ENCODE measurements around the gene TTC39B.

The TTC39B gene

GRCh38 chr9:15287309-15287708, 19.7 kb downstream of the TTC39B start:
- no peaks in the 10 kb centered on the region for H3K36me3 ChIP-seq (ENCODE audit: control insufficient read depth in 2 of 2, insufficient read depth in 2 of 2, low read length in 2 of 2)
- H3K9me3 ChIP-seq (ENCODE audit: control insufficient read depth in 2 of 2, low read length in 2 of 2) = no peaks in the 10 kb centered on the region
- H3K4me3 ChIP-seq (ENCODE audit: low read length in 2 of 2) = no peak overlapping the region
- H3K9ac ChIP-seq (ENCODE audit: low read depth in 1 of 2, low read length in 2 of 2) = no peak overlapping the region
- H3K27ac ChIP-seq (ENCODE audit: low read depth in 2 of 2, low read length in 2 of 2) = no peak overlapping the region
- H3K4me1 ChIP-seq (ENCODE audit: control insufficient read depth in 2 of 2, insufficient read depth in 2 of 2, low read length in 2 of 2) = peaks cover 2 to 11% of the 10 kb centered on the region in 2 donors
- H3K27me3 ChIP-seq (ENCODE audit: control insufficient read depth in 2 of 2, insufficient read depth in 2 of 2, low read length in 2 of 2) = no peaks in the 10 kb centered on the region

GRCh38 chr9:15286161-15286821, 20.7 kb downstream of the TTC39B start:
- Histone ChIP-seq H3K27ac (ENCODE audit: low read depth in 2 of 2, low read length in 2 of 2) (peak overlapping the region; percentile 7 to 59), H3K9ac (ENCODE audit: low read depth in 1 of 2, low read length in 2 of 2) (peak overlapping the region in 1 of 2 donors; percentile 42), H3K27me3 (ENCODE audit: control insufficient read depth in 2 of 2, insufficient read depth in 2 of 2, low read length in 2 of 2) (no peaks in the 10 kb centered on the region)

GRCh38 chr9:15282567-15283285, 24.3 kb downstream of the TTC39B start:
- H3K27me3 ChIP-seq (ENCODE audit: control insufficient read depth in 2 of 2, insufficient read depth in 2 of 2, low read length in 2 of 2) = no peaks in the 10 kb centered on the region
- no peak overlapping the region for H3K27ac ChIP-seq (ENCODE audit: low read depth in 2 of 2, low read length in 2 of 2)
- H3K36me3 ChIP-seq (ENCODE audit: control insufficient read depth in 2 of 2, insufficient read depth in 2 of 2, low read length in 2 of 2) = no peaks in the 10 kb centered on the region
- H3K4me3 ChIP-seq (ENCODE audit: low read length in 2 of 2) = no peak overlapping the region
- H3K9ac ChIP-seq (ENCODE audit: low read depth in 1 of 2, low read length in 2 of 2) = no peak overlapping the region
- H3K9me3 ChIP-seq (ENCODE audit: control insufficient read depth in 2 of 2, low read length in 2 of 2) = no peaks in the 10 kb centered on the region
- peaks cover 3 to 11% of the 10 kb centered on the region in 2 donors for H3K4me1 ChIP-seq (ENCODE audit: control insufficient read depth in 2 of 2, insufficient read depth in 2 of 2, low read length in 2 of 2)

More at GRCh38 chr9:15286161-15286821, 20.7 kb downstream of the TTC39B start:
- no peak overlapping the region for H3K4me3 ChIP-seq (ENCODE audit: low read length in 2 of 2)
- H3K9me3 ChIP-seq (ENCODE audit: control insufficient read depth in 2 of 2, low read length in 2 of 2) = no peaks in the 10 kb centered on the region
- no peaks in the 10 kb centered on the region for H3K36me3 ChIP-seq (ENCODE audit: control insufficient read depth in 2 of 2, insufficient read depth in 2 of 2, low read length in 2 of 2)
- peaks cover 2 to 11% of the 10 kb centered on the region in 2 donors for H3K4me1 ChIP-seq (ENCODE audit: control insufficient read depth in 2 of 2, insufficient read depth in 2 of 2, low read length in 2 of 2)

- Histone ChIP-seq H3K9me3 (ENCODE audit: control insufficient read depth in 2 of 2, low read length in 2 of 2) (no peaks in the 10 kb centered on the region), H3K9ac (ENCODE audit: low read depth in 1 of 2, low read length in 2 of 2) (no peak overlapping the region), H3K27ac (ENCODE audit: low read depth in 2 of 2, low read length in 2 of 2) (no peak overlapping the region), H3K27me3 (ENCODE audit: control insufficient read depth in 2 of 2, insufficient read depth in 2 of 2, low read length in 2 of 2) (no peaks in the 10 kb centered on the region), H3K4me1 (ENCODE audit: control insufficient read depth in 2 of 2, insufficient read depth in 2 of 2, low read length in 2 of 2) (peaks cover 12 to 16% of the 10 kb centered on the region in 2 donors), H3K4me3 (ENCODE audit: low read length in 2 of 2) (no peak overlapping the region), H3K36me3 (ENCODE audit: control insufficient read depth in 2 of 2, insufficient read depth in 2 of 2, low read length in 2 of 2) (no peaks in the 10 kb centered on the region)
Measured at GRCh38 chr9:15280647-15281046, 26.4 kb downstream of the TTC39B start.

GRCh38 chr9:15278839-15279238, 28.2 kb downstream of the TTC39B start:
- Histone ChIP-seq H3K36me3 (ENCODE audit: control insufficient read depth in 2 of 2, insufficient read depth in 2 of 2, low read length in 2 of 2) (no peaks in the 10 kb centered on the region), H3K4me3 (ENCODE audit: low read length in 2 of 2) (no peak overlapping the region), H3K9ac (ENCODE audit: low read depth in 1 of 2, low read length in 2 of 2) (no peak overlapping the region), H3K27me3 (ENCODE audit: control insufficient read depth in 2 of 2, insufficient read depth in 2 of 2, low read length in 2 of 2) (no peaks in the 10 kb centered on the region), H3K27ac (ENCODE audit: low read depth in 2 of 2, low read length in 2 of 2) (no peak overlapping the region), H3K9me3 (ENCODE audit: control insufficient read depth in 2 of 2, low read length in 2 of 2) (no peaks in the 10 kb centered on the region), H3K4me1 (ENCODE audit: control insufficient read depth in 2 of 2, insufficient read depth in 2 of 2, low read length in 2 of 2) (peaks cover 12 to 16% of the 10 kb centered on the region in 2 donors)

GRCh38 chr9:15278091-15278687, 28.8 kb downstream of the TTC39B start:
- Histone ChIP-seq H3K36me3 (ENCODE audit: control insufficient read depth in 2 of 2, insufficient read depth in 2 of 2, low read length in 2 of 2) (no peaks in the 10 kb centered on the region), H3K27me3 (ENCODE audit: control insufficient read depth in 2 of 2, insufficient read depth in 2 of 2, low read length in 2 of 2) (no peaks in the 10 kb centered on the region), H3K9ac (ENCODE audit: low read depth in 1 of 2, low read length in 2 of 2) (no peak overlapping the region), H3K27ac (ENCODE audit: low read depth in 2 of 2, low read length in 2 of 2) (no peak overlapping the region), H3K4me1 (ENCODE audit: control insufficient read depth in 2 of 2, insufficient read depth in 2 of 2, low read length in 2 of 2) (peaks cover 12 to 16% of the 10 kb centered on the region in 2 donors), H3K4me3 (ENCODE audit: low read length in 2 of 2) (no peak overlapping the region), H3K9me3 (ENCODE audit: control insufficient read depth in 2 of 2, low read length in 2 of 2) (no peaks in the 10 kb centered on the region)

- Histone ChIP-seq H3K27me3 (ENCODE audit: control insufficient read depth in 2 of 2, insufficient read depth in 2 of 2, low read length in 2 of 2) (no peaks in the 10 kb centered on the region), H3K9me3 (ENCODE audit: control insufficient read depth in 2 of 2, low read length in 2 of 2) (no peaks in the 10 kb centered on the region), H3K4me3 (ENCODE audit: low read length in 2 of 2) (no peak overlapping the region), H3K36me3 (ENCODE audit: control insufficient read depth in 2 of 2, insufficient read depth in 2 of 2, low read length in 2 of 2) (no peaks in the 10 kb centered on the region), H3K27ac (ENCODE audit: low read depth in 2 of 2, low read length in 2 of 2) (peak overlapping the region in 1 of 2 donors; percentile 40), H3K4me1 (ENCODE audit: control insufficient read depth in 2 of 2, insufficient read depth in 2 of 2, low read length in 2 of 2) (peaks cover 12 to 16% of the 10 kb centered on the region in 2 donors), H3K9ac (ENCODE audit: low read depth in 1 of 2, low read length in 2 of 2) (no peak overlapping the region)
Measured at GRCh38 chr9:15277400-15278090, 29.5 kb downstream of the TTC39B start.

GRCh38 chr9:15276328-15276938, 30.6 kb downstream of the TTC39B start:
- Histone ChIP-seq H3K9ac (ENCODE audit: low read depth in 1 of 2, low read length in 2 of 2) (no peak overlapping the region), H3K4me3 (ENCODE audit: low read length in 2 of 2) (peak overlapping the region in 1 of 2 donors; percentile 35), H3K4me1 (ENCODE audit: control insufficient read depth in 2 of 2, insufficient read depth in 2 of 2, low read length in 2 of 2) (peaks cover 12 to 16% of the 10 kb centered on the region in 2 donors), H3K27me3 (ENCODE audit: control insufficient read depth in 2 of 2, insufficient read depth in 2 of 2, low read length in 2 of 2) (no peaks in the 10 kb centered on the region), H3K9me3 (ENCODE audit: control insufficient read depth in 2 of 2, low read length in 2 of 2) (no peaks in the 10 kb centered on the region), H3K36me3 (ENCODE audit: control insufficient read depth in 2 of 2, insufficient read depth in 2 of 2, low read length in 2 of 2) (no peaks in the 10 kb centered on the region), H3K27ac (ENCODE audit: low read depth in 2 of 2, low read length in 2 of 2) (peak overlapping the region; percentile 40 to 53)

GRCh38 chr9:15274425-15274824, 32.6 kb downstream of the TTC39B start:
- no peak overlapping the region for H3K9ac ChIP-seq (ENCODE audit: low read depth in 1 of 2, low read length in 2 of 2)
- H3K27me3 ChIP-seq (ENCODE audit: control insufficient read depth in 2 of 2, insufficient read depth in 2 of 2, low read length in 2 of 2) = no peaks in the 10 kb centered on the region

More at GRCh38 chr9:15274425-15274824, 32.6 kb downstream of the TTC39B start:
- no peak overlapping the region for H3K27ac ChIP-seq (ENCODE audit: low read depth in 2 of 2, low read length in 2 of 2)
- H3K9me3 ChIP-seq (ENCODE audit: control insufficient read depth in 2 of 2, low read length in 2 of 2) = no peaks in the 10 kb centered on the region
- H3K4me3 ChIP-seq (ENCODE audit: low read length in 2 of 2) = no peak overlapping the region
- no peaks in the 10 kb centered on the region for H3K36me3 ChIP-seq (ENCODE audit: control insufficient read depth in 2 of 2, insufficient read depth in 2 of 2, low read length in 2 of 2)
- H3K4me1 ChIP-seq (ENCODE audit: control insufficient read depth in 2 of 2, insufficient read depth in 2 of 2, low read length in 2 of 2) = peaks cover 12 to 16% of the 10 kb centered on the region in 2 donors
